Subcutaneous abdominal adipose tissue (tissue), 5 donors: ENCODE results near the gene TMEM213.

ENCODE experiments used
- H3K27ac ChIP-seq: one replicate; pipeline ENCODE4 v1.7.0; 2013; ENCODE audit warnings: low read depth, mild to moderate bottlenecking, inconsistent platforms, low read length, moderate library complexity
- H3K27me3 ChIP-seq, 5 donors: one replicate each; pipeline ENCODE4 v1.7.0; 2013; ENCODE audit warnings: low read length in 5 of 5, inconsistent platforms in 1 of 5; ENCODE audit not compliant: control insufficient read depth in 5 of 5, insufficient read depth in 4 of 5
- H3K36me3 ChIP-seq, 5 donors: one replicate each; pipeline ENCODE4 v1.7.0; 2013; ENCODE audit warnings: low read length in 5 of 5; ENCODE audit not compliant: control insufficient read depth in 5 of 5, insufficient read depth in 5 of 5
- H3K4me1 ChIP-seq, 5 donors: one replicate each; pipeline ENCODE4 v1.7.0; 2013; ENCODE audit warnings: low read length in 5 of 5, mild to moderate bottlenecking in 3 of 5, moderate library complexity in 1 of 5; ENCODE audit not compliant: control insufficient read depth in 5 of 5, insufficient read depth in 5 of 5
- H3K4me3 ChIP-seq, 5 donors: one replicate each; pipeline ENCODE4 v1.7.0; 2013; ENCODE audit warnings: low read length in 5 of 5, low read depth in 1 of 5
- H3K9ac ChIP-seq, 5 donors: one replicate each; pipeline ENCODE4 v1.7.0; 2013; ENCODE audit warnings: low read length in 5 of 5, mild to moderate bottlenecking in 4 of 5, moderate library complexity in 3 of 5
- H3K9me3 ChIP-seq, 5 donors: one replicate each; pipeline ENCODE4 v1.7.0; 2013; ENCODE audit warnings: low read length in 5 of 5; ENCODE audit not compliant: control insufficient read depth in 5 of 5
- donor health status: healthy.
- donor health status: healthy.
- donor health status: healthy.
- donor health status: healthy.
- donor health status: healthy.

Gene TMEM213, protein sequence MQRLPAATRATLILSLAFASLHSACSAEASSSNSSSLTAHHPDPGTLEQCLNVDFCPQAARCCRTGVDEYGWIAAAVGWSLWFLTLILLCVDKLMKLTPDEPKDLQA

GRCh38 chr7:138797715-138798320 is at the start of gene TMEM213, which contains the start of gene ATP6V0A4:
TSS of gene TMEM213 (plus strand) at chr7:138797994. CDS start at chr7:138798105, 111 bp downstream.
TSS of gene ATP6V0A4 (minus strand) at chr7:138798196. CDS start at chr7:138771247, 26,949 bp downstream.
- Histone ChIP-seq H3K27ac (no peak within 1 kb of the TSS), H3K4me1 (no peaks in the 10 kb centered on the region), H3K9me3 (no peaks in the 10 kb centered on the region), H3K4me3 (no peak within 1 kb of the TSS), H3K9ac (no peak within 1 kb of the TSS), H3K36me3 (no peaks in the 10 kb centered on the region), H3K27me3 (peaks cover 0 to 10% (median 7%) of the 10 kb centered on the region in 5 donors)

DNA sequence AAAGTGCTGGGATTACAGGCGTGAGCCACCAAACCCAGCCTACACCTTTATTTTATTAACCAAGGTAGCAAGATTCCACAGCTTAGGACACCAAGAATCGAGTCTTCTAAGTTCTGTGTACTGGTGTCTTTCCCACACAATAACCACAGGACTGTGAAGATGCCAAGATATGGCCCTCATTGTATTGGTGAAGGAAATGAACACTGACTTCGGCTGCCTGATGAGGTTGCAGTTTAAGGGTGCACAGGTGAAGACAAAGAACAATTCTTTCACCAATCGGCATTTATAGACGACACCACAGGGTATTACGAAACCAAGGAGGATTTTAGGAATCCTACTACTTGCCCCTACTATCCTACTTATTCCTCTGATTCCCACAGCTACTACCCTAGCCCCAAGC is 49.1 kb upstream of the TMEM213 start:
- Histone ChIP-seq H3K36me3 (no peaks in the 10 kb centered on the region), H3K27me3 (peaks cover 0 to 14% (median 8%) of the 10 kb centered on the region in 5 donors), H3K9me3 (no peaks in the 10 kb centered on the region), H3K4me3 (no peak overlapping the region), H3K27ac (no peak overlapping the region), H3K9ac (no peak overlapping the region), H3K4me1 (no peaks in the 10 kb centered on the region)

DNA sequence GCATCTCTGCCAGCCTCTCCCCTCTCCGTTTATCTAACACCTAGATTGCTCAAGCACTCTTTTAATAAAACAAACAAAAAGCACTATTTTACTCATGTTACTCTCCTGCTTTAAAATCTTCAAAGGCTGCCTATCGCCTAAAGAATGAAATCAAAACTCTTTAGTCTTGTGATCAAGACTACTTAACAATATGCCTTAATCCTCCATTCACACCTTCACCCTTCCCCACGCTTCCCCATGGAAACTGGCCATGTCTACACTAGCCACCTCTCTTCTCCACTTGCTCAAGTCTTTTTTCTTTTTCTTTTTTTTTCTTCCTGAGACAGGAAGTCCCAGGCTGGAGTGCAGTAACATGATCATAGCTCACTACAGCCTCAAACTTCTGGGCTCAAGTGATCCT is 47.8 kb upstream of the TMEM213 start:
- no peak overlapping the region for H3K4me3 ChIP-seq
- no peaks in the 10 kb centered on the region for H3K36me3 ChIP-seq
- peaks cover 0 to 14% (median 8%) of the 10 kb centered on the region in 5 donors for H3K27me3 ChIP-seq
- no peak overlapping the region for H3K9ac ChIP-seq
- H3K9me3 ChIP-seq = no peaks in the 10 kb centered on the region
- H3K27ac ChIP-seq = no peak overlapping the region
- H3K4me1 ChIP-seq = no peaks in the 10 kb centered on the region

DNA sequence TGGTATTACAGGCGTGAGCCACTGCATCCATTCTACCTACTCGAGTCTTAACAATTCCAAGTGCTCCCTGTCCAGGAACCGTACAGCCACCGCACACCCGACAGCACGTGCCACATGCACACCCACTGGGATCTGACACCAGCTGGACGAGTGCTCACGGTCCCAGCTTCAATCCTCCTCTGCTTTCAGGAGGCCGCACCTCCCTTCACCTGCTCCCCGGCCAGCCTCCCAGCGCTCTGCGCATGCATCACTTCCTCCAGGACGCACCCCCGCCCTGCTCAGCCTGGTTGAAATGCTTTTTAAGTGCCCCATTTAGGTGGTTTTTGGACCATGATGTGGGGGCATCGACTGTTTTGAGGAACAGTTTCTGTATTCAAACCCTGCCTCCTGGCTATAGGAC is 47.3 kb upstream of the TMEM213 start:
- peaks cover 0 to 14% (median 8%) of the 10 kb centered on the region in 5 donors for H3K27me3 ChIP-seq
- H3K9me3 ChIP-seq = no peaks in the 10 kb centered on the region
- H3K4me1 ChIP-seq = no peaks in the 10 kb centered on the region
- H3K27ac ChIP-seq = no peak overlapping the region
- no peak overlapping the region for H3K4me3 ChIP-seq
- no peaks in the 10 kb centered on the region for H3K36me3 ChIP-seq
- no peak overlapping the region for H3K9ac ChIP-seq

GRCh38 chr7:138750901-138751464 is 46.8 kb upstream of the TMEM213 start:
- no peak overlapping the region for H3K4me3 ChIP-seq
- H3K9ac ChIP-seq = no peak overlapping the region
- H3K27me3 ChIP-seq = peaks cover 0 to 14% (median 8%) of the 10 kb centered on the region in 5 donors
- no peaks in the 10 kb centered on the region for H3K9me3 ChIP-seq
- H3K4me1 ChIP-seq = no peaks in the 10 kb centered on the region
- no peaks in the 10 kb centered on the region for H3K36me3 ChIP-seq
- no peak overlapping the region for H3K27ac ChIP-seq

- H3K4me1 ChIP-seq = no peaks in the 10 kb centered on the region
- no peak overlapping the region for H3K4me3 ChIP-seq
- no peak overlapping the region for H3K9ac ChIP-seq
- H3K27ac ChIP-seq = no peak overlapping the region
- H3K27me3 ChIP-seq = peaks cover 0 to 14% (median 8%) of the 10 kb centered on the region in 5 donors
- no peaks in the 10 kb centered on the region for H3K36me3 ChIP-seq
- H3K9me3 ChIP-seq = no peaks in the 10 kb centered on the region
These were observed 45.2 kb upstream of the TMEM213 start for GRCh38 chr7:138752518-138753149.

DNA sequence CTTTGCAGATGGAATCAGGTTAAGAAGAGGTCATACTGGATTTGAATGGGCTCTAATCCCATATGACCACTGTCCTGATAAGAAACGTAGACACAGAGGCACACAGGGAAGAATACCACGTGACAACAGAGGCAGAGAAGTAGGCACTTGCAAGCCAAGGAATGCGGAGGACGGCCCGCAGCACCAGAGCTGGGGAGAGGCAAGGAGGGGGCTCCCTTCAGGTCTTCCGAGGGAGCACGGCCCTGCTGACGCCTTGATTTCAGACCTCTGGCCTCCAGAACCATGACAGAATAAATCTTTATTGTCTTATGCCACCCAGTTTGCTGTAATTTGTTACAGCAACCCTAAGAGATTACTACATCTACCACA is 44.7 kb upstream of the TMEM213 start:
- H3K27ac ChIP-seq = no peak overlapping the region
- no peak overlapping the region for H3K4me3 ChIP-seq
- no peaks in the 10 kb centered on the region for H3K4me1 ChIP-seq
- H3K36me3 ChIP-seq = no peaks in the 10 kb centered on the region
- no peaks in the 10 kb centered on the region for H3K9me3 ChIP-seq
- peaks cover 0 to 14% (median 8%) of the 10 kb centered on the region in 5 donors for H3K27me3 ChIP-seq
- H3K9ac ChIP-seq = no peak overlapping the region

DNA sequence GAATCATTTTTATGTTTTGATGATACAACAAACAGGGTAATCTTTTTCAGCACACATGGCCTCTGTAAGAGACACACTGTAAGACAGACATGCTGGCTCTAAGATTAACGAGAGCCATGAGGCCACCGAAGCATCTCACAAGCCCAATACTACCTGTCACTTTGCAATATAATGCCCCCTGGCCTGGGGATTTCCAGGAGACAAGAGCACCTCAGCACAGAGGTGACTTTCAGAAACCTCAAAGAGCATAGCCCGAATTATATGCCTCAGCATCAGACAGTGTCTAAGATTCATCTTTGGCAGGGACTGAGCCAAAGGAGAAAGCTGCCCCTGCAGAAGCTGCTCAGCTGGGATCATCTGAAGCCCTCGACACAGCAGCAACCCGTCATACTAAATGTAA is 44.2 kb upstream of the TMEM213 start:
- H3K4me3 ChIP-seq = no peak overlapping the region
- H3K4me1 ChIP-seq = no peaks in the 10 kb centered on the region
- H3K27me3 ChIP-seq = peaks cover 0 to 14% (median 8%) of the 10 kb centered on the region in 5 donors
- H3K9me3 ChIP-seq = no peaks in the 10 kb centered on the region
- no peaks in the 10 kb centered on the region for H3K36me3 ChIP-seq
- H3K27ac ChIP-seq = no peak overlapping the region
- H3K9ac ChIP-seq = no peak overlapping the region

- Histone ChIP-seq H3K4me1 (no peaks in the 10 kb centered on the region), H3K36me3 (no peaks in the 10 kb centered on the region), H3K27ac (no peak overlapping the region), H3K27me3 (peaks cover 0 to 14% (median 7%) of the 10 kb centered on the region in 5 donors), H3K4me3 (no peak overlapping the region), H3K9me3 (no peaks in the 10 kb centered on the region), H3K9ac (no peak overlapping the region)
These were observed 42.5 kb upstream of the TMEM213 start for GRCh38 chr7:138755331-138755747.
